MM.1S (cell line): Measurements from ENCODE around the gene AFAP1.

Experiments used
- DNase-seq: peaks from one replicate; pipeline ENCODE4 v3.0.0-alpha.2; 2015
- H2AFZ ChIP-seq: fragments of 300-600 bp; sonication (generic); 2 replicates; pipeline ENCODE4 v1.6.0; 2016; ENCODE audit warnings: antibody characterized with exemption, low read length
- H3F3A ChIP-seq: fragments of 300-600 bp; sonication (generic); 2 replicates; pipeline ENCODE4 v1.6.1; 2016; ENCODE audit warnings: mild to moderate bottlenecking, antibody characterized with exemption, low read length, moderate library complexity, mixed read lengths; ENCODE audit not compliant: insufficient read depth
- H3K27ac ChIP-seq: fragments of 300-600 bp; sonication (generic); 2 replicates; pipeline ENCODE4 v1.5.1; 2016; ENCODE audit warnings: mild to moderate bottlenecking, low read length
- H3K27me3 ChIP-seq: fragments of 300-600 bp; sonication (generic); replicated peaks from 2 replicates; pipeline ENCODE4 v1.6.0; 2016; ENCODE audit warnings: low read length; ENCODE audit not compliant: insufficient read depth
- H3K36me3 ChIP-seq: fragments of 300-600 bp; sonication (generic); replicated peaks from 2 replicates; pipeline ENCODE4 v1.6.1; 2016; ENCODE audit warnings: mild to moderate bottlenecking, low read length, mixed read lengths; ENCODE audit not compliant: insufficient read depth
- H3K4me1 ChIP-seq: fragments of 300-600 bp; sonication (generic); 2 replicates; pipeline ENCODE4 v1.6.1; 2016; ENCODE audit warnings: low read length, mixed read lengths
- H3K4me2 ChIP-seq: fragments of 300-600 bp; sonication (generic); 2 replicates; pipeline ENCODE4 v1.6.0; 2016; ENCODE audit warnings: low read depth, low read length
- H3K4me3 ChIP-seq: fragments of 300-600 bp; sonication (generic); 2 replicates; pipeline ENCODE4 v1.5.1; 2016; ENCODE audit warnings: low read length, mixed read lengths
- H3K79me2 ChIP-seq: fragments of 300-600 bp; sonication (generic); 2 replicates; pipeline ENCODE4 v1.6.1; 2016; ENCODE audit warnings: mixed run types, low read length, mixed read lengths
- H3K9ac ChIP-seq: fragments of 300-600 bp; sonication (generic); 2 replicates; pipeline ENCODE4 v1.6.1; 2016; ENCODE audit warnings: low read length, mixed read lengths
- H3K9me2 ChIP-seq: fragments of 300-600 bp; sonication (generic); replicated peaks from 2 replicates; pipeline ENCODE4 v1.6.1; 2016; ENCODE audit warnings: mild to moderate bottlenecking, low read length, mixed read lengths; ENCODE audit not compliant: insufficient read depth
- H3K9me3 ChIP-seq: fragments of 300-600 bp; sonication (generic); replicated peaks from 2 replicates; pipeline ENCODE4 v1.6.1; 2016; ENCODE audit warnings: mild to moderate bottlenecking, low read length, mixed read lengths; ENCODE audit not compliant: insufficient read depth
- H4K20me1 ChIP-seq: fragments of 300-600 bp; sonication (generic); 2 replicates; pipeline ENCODE4 v1.6.1; 2016; ENCODE audit warnings: mild to moderate bottlenecking, low read length, moderate library complexity, mixed read lengths; ENCODE audit not compliant: insufficient read depth
- CTCF ChIP-seq: fragments of 300-600 bp; sonication (generic); IDR thresholded peaks from 2 replicates; pipeline ENCODE4 v1.5.1; 2016; ENCODE audit warnings: antibody characterized with exemption, low read length, mixed read lengths
- EZH2 ChIP-seq: fragments of 300-600 bp; sonication (generic); optimal IDR thresholded peaks from 2 replicates; pipeline ENCODE3; 2017; ENCODE audit warnings: low read depth, mild to moderate bottlenecking, antibody characterized with exemption, low read length, mixed read lengths
- EZH2phosphoT487 ChIP-seq: fragments of 300-600 bp; sonication (generic); IDR thresholded peaks from 2 replicates; pipeline ENCODE4 v1.6.1; 2018; ENCODE audit warnings: antibody characterized with exemption, low read length

Gene AFAP1

GRCh38 chr4:7901311-7901885 is 38.3 kb downstream of the AFAP1 start:
- Histone ChIP-seq H3K4me3 (no peak overlapping the region), H3K79me2 (no peaks in the 10 kb centered on the region), H3F3A (no peaks in the 10 kb centered on the region), H3K9me3 (no peaks in the 10 kb centered on the region), H3K4me2 (no peak overlapping the region), H3K36me3 (no peaks in the 10 kb centered on the region), H3K9ac (no peak overlapping the region), H3K4me1 (no peaks in the 10 kb centered on the region), H2AFZ (no peak overlapping the region), H3K27me3 (peaks cover 93% of the 10 kb centered on the region), H4K20me1 (no peaks in the 10 kb centered on the region), H3K27ac (no peak overlapping the region), H3K9me2 (no peaks in the 10 kb centered on the region)
- TF ChIP-seq EZH2 (no peak), EZH2phosphoT487 (no peak), CTCF (no peak)
- DNase-seq = no peak

- H3K4me1 ChIP-seq = no peaks in the 10 kb centered on the region
- no peak for TF ChIP-seq CTCF
- TF ChIP-seq EZH2phosphoT487 = no peak
- no peak for TF ChIP-seq EZH2
Measured at GRCh38 chr4:7900334-7900909, 39.2 kb downstream of the AFAP1 start.

GRCh38 chr4:7899184-7899869 is 40.3 kb downstream of the AFAP1 start:
- TF ChIP-seq EZH2 = no peak
- no peak for TF ChIP-seq EZH2phosphoT487
- TF ChIP-seq CTCF = no peak
- no peaks in the 10 kb centered on the region for H3K4me1 ChIP-seq
- H3K4me3 ChIP-seq = no peak overlapping the region
- no peak for DNase-seq
- H3K27ac ChIP-seq = no peak overlapping the region
- no peaks in the 10 kb centered on the region for H3K79me2 ChIP-seq
- no peaks in the 10 kb centered on the region for H3K9me2 ChIP-seq
- no peaks in the 10 kb centered on the region for H3K9me3 ChIP-seq
- no peak overlapping the region for H3K9ac ChIP-seq
- peaks cover 93% of the 10 kb centered on the region for H3K27me3 ChIP-seq
- no peaks in the 10 kb centered on the region for H3K36me3 ChIP-seq
- no peaks in the 10 kb centered on the region for H3F3A ChIP-seq
- no peaks in the 10 kb centered on the region for H4K20me1 ChIP-seq
- no peak overlapping the region for H2AFZ ChIP-seq
- no peak overlapping the region for H3K4me2 ChIP-seq

More at GRCh38 chr4:7900334-7900909, 39.2 kb downstream of the AFAP1 start:
- H3F3A ChIP-seq = no peaks in the 10 kb centered on the region
- H3K9me3 ChIP-seq = no peaks in the 10 kb centered on the region
- no peak for DNase-seq
- peaks cover 93% of the 10 kb centered on the region for H3K27me3 ChIP-seq
- H3K4me2 ChIP-seq = no peak overlapping the region
- no peak overlapping the region for H3K4me3 ChIP-seq
- H3K27ac ChIP-seq = no peak overlapping the region
- no peaks in the 10 kb centered on the region for H3K36me3 ChIP-seq
- no peaks in the 10 kb centered on the region for H3K79me2 ChIP-seq
- H3K9me2 ChIP-seq = no peaks in the 10 kb centered on the region
- no peak overlapping the region for H2AFZ ChIP-seq
- no peaks in the 10 kb centered on the region for H4K20me1 ChIP-seq
- no peak overlapping the region for H3K9ac ChIP-seq
